ENCODE results near the gene DYNLT5.
"Not testable (repeated sequence)": the region's sequence is repeated elsewhere in the genome, so short reads cannot be mapped to it uniquely, and the experiment has no call there.

DYNLT5 gene

DNA sequence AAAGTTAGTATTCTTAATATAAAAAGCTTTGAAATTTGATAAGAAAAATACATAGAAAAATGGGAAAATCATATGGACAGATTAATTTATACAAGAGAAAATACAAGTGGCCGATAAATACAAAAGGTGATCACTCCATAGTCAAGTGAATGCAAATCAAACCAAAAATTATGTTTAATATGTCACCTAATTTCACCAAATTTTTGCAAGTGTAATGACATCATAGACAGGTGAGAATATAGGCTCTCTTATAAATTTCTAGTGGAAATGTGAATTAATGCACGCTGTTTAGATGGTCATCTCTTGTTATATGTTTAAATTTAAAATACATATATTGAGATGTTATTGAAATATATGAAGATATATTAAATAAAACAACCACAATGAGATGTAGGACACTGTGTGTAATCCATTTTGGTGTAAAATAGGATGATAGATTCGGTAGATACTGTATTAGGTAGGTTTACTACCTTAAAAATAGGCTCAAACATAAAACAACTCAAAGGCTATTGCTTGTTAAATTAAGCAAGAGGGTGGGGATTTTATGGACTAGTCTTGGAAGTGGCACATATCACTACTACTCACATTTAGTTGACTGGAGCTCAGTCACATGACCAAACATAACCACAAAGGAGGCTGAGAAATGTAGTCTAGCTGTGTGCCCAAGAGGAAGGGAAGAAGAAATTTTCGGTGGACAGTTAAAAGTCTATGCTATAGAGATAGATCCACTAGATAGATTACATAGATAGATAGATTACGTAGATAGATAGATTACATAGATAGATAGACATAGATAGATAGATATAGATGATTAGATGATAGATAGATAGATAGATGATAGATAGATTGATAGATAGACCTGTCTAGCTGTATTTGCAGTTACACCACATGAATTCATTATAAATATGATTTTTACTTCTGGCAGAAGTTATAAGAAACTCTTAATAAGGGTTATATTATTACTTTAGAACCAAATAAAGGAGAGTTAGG, 39.7 kb downstream of the DYNLT5 start:
- no peak for DNase-seq

DNA sequence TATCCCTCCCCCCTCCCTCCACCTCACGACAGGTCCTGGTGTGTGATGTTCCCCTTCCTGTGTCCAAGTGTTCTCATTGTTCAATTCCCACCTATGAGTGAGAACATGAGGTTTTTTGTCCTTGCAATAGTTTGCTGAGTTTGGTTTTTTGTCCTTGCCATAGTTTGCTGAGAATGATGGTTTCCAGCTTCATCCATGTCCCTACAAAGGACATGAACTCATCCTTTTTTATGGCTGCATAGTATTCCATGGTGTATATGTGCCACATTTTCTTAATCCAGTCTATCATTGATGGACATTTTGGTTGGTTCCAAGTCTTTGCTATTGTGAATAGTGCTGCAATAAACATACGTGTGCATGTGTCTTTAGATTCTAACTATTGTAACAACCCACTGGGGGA, 43.6 kb downstream of the DYNLT5 start:
- DNase-seq, result not testable (repeated sequence)

DNA sequence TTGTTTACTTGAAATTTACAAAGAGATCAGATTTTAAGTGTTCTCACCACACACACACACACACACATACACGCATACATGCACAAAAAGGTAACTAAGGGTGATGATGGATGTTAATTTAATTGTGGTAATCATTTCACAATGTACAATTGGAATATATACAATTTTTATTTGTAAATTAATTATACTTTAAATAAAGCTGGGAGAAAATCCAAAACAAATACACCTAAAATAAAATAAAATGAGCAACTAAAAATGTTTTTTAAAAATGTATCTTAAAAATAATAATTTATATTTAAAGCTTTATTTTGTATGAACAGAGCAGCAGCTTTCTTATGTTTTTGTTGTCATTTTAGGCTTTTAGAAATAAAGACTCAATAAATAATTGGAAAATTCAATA, 57.0 kb downstream of the DYNLT5 start:
- DNase-seq, result no peak

DNA sequence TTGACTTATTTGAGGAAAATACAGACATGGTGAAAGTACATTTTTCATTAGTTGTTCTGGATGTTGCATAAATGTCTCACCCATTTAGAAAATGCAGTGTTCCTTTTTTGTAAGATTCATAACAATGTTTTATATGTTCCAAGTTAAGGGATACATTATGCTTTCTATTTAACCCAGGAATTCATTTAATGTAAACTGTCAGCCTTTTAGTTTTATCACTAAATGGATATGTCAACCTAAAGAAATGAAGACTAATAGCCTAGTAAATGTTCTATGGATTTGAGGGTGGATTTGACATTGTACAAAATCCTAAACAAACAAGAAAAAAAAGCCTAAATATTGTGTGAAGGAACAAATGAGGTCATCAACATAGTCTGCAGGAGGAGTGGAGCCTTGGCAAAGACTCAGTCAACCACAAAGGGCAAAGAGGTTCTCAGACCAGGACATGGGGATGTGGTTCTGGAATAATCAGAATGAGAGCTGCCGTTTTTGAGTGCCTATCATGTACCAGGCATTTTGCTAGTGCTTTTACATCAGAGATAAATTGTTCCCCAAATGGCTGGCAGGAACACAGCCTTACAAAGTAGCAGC, 57.6 kb downstream of the DYNLT5 start:
- no peak for DNase-seq

DNA sequence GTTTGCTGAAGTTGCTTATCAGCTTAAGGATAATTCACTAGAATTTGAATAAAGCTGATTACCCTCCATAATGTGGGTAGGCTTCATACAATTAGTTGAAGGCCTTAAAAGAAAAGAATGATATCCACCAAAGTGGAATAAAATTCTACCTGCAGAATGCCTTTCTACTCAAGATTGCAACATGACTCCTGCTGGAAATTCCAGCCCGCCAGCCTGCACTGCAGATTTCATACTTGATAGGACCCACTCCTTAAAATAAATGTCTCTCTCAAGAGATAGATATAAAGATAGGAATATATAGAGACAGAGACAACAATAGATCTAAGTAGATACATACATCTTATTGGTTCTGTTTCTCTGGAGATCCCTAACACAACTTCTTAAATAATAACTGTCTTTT, 72.5 kb downstream of the DYNLT5 start:
- DNase-seq, result no peak

Data from CD4-positive, alpha-beta T cell treated with Interferon gamma for 1 hour (primary cell).